Activated CD8-positive, alpha-beta T cell treated with anti-CD3 and anti-CD28 coated beads for 36 hours (primary cell): ENCODE results near the gene ANKRD31. TPM values are rescaled to one million over a fixed set of nuclear protein-coding genes. Genes with fewer than 3 reads are reported as not detected.

Source experiments
- ATAC-seq: fragments of 200-7000 bp; cut with Tn5 transposase; one replicate; pipeline ENCODE4 v1.10.0; 2021; ENCODE audit warnings: mild to moderate bottlenecking, moderate library complexity
- CTCF ChIA-PET: fragments of 350-600 bp; sonication (Branson Sonifier 250); formaldehyde crosslinking; loops from one replicate; lab custom pipeline; 2021; ENCODE audit warnings: antibody characterized with exemption; lab: Charles Lee
- POLR2A ChIA-PET: fragments of 350-600 bp; sonication (Branson Sonifier 250); formaldehyde crosslinking; loops from one replicate; lab custom pipeline; 2021; ENCODE audit warnings: antibody characterized with exemption; lab: Charles Lee
- DNase-seq: peaks from one replicate; pipeline ENCODE4 v3.0.0-alpha.2; 2020
- H3K27ac Mint-ChIP-seq: one replicate; pipeline ENCODE4 v1.8.0; 2021; ENCODE audit warnings: mild to moderate bottlenecking, mixed read lengths
- H3K27me3 Mint-ChIP-seq: one replicate; pipeline ENCODE4 v1.8.0; 2021; ENCODE audit warnings: mixed read lengths
- H3K36me3 Mint-ChIP-seq: one replicate; pipeline ENCODE4 v1.8.0; 2021; ENCODE audit warnings: low read depth, mixed read lengths
- H3K4me1 Mint-ChIP-seq: one replicate; pipeline ENCODE4 v1.8.0; 2021; ENCODE audit warnings: low read depth, mixed read lengths
- H3K4me3 Mint-ChIP-seq: one replicate; pipeline ENCODE4 v1.8.0; 2021; ENCODE audit warnings: mild to moderate bottlenecking, moderate library complexity, mixed read lengths
- H3K9me3 Mint-ChIP-seq: one replicate; pipeline ENCODE4 v1.8.0; 2021; ENCODE audit warnings: mixed read lengths
- intact Hi-C: fragments of 100-400 bp; cut with micrococcal nuclease; formaldehyde crosslinking; loops from one replicate; pipeline ENCODE4 v1.10.0; 2022
- total RNA-seq, 2 experiments: library from RNA; stranded (reverse); gene quantifications; one replicate each; pipeline ENCODE4 v1.2.3, GENCODE V29; 2021
- TF ChIP-seq, protein P1 (sequence below): fragments of 200-600 bp; IDR thresholded peaks from one replicate; pipeline ENCODE4 v1.8.0; 2022; ENCODE audit warnings: antibody characterized with exemption, mild to moderate bottlenecking

ANKRD31 gene
- total RNA-seq, 2 experiments from 2014 or later: 0.94 to 0.99 TPM

GRCh38 chr5:75243510-75243909 is 6.8 kb upstream of the ANKRD31 start:
- no peak for ATAC-seq
- H3K9me3 Mint-ChIP-seq: no peaks in the 10 kb centered on the region
- CTCF ChIA-PET: no interaction called here

GRCh38 chr5:75243100-75243499 is 6.4 kb upstream of the ANKRD31 start:
- POLR2A ChIA-PET: no interaction called here
- Mint-ChIP-seq H3K9me3 (no peaks in the 10 kb centered on the region), H3K36me3 (no peaks in the 10 kb centered on the region), H3K4me1 (no peaks in the 10 kb centered on the region), H3K4me3 (no peak overlapping the region), H3K27ac (no peak overlapping the region), H3K27me3 (no peaks in the 10 kb centered on the region)
- DNase-seq: no peak
- CTCF ChIA-PET: no interaction called here
- ATAC-seq: no peak
- intact Hi-C loops: no loop called here
- TF ChIP-seq, protein P1, sequence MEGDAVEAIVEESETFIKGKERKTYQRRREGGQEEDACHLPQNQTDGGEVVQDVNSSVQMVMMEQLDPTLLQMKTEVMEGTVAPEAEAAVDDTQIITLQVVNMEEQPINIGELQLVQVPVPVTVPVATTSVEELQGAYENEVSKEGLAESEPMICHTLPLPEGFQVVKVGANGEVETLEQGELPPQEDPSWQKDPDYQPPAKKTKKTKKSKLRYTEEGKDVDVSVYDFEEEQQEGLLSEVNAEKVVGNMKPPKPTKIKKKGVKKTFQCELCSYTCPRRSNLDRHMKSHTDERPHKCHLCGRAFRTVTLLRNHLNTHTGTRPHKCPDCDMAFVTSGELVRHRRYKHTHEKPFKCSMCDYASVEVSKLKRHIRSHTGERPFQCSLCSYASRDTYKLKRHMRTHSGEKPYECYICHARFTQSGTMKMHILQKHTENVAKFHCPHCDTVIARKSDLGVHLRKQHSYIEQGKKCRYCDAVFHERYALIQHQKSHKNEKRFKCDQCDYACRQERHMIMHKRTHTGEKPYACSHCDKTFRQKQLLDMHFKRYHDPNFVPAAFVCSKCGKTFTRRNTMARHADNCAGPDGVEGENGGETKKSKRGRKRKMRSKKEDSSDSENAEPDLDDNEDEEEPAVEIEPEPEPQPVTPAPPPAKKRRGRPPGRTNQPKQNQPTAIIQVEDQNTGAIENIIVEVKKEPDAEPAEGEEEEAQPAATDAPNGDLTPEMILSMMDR: no peak

More at GRCh38 chr5:75243510-75243909, 6.8 kb upstream of the ANKRD31 start:
- Mint-ChIP-seq H3K4me3 (no peak overlapping the region), H3K27ac (no peak overlapping the region), H3K4me1 (no peaks in the 10 kb centered on the region), H3K36me3 (no peaks in the 10 kb centered on the region), H3K27me3 (no peaks in the 10 kb centered on the region)
- POLR2A ChIA-PET: no interaction called here
- TF ChIP-seq, protein P1: no peak
- DNase-seq: no peak
- intact Hi-C loops: no loop called here

- Mint-ChIP-seq H3K36me3 (no peaks in the 10 kb centered on the region), H3K9me3 (no peaks in the 10 kb centered on the region), H3K4me3 (no peak overlapping the region), H3K4me1 (peaks cover 2% of the 10 kb centered on the region), H3K27ac (no peak overlapping the region), H3K27me3 (no peaks in the 10 kb centered on the region)
- TF ChIP-seq, protein P1: no peak
- intact Hi-C loops: no loop called here
- CTCF ChIA-PET: interaction anchor here (1.0 to 1.4 kb wide), 2 partner anchors 89 to 192 kb away, joined by 3 to 4 read pairs; no protein-coding TSS in a partner anchor
- POLR2A ChIA-PET: no interaction called here
- DNase-seq (no peak), ATAC-seq (no peak)
Measured at GRCh38 chr5:75242067-75242466, 5.4 kb upstream of the ANKRD31 start.

- no peak overlapping the region for H3K27ac Mint-ChIP-seq
- peaks cover 8% of the 10 kb centered on the region for H3K4me1 Mint-ChIP-seq
- POLR2A ChIA-PET: no interaction called here
Measured at GRCh38 chr5:75239681-75240080, 3.0 kb upstream of the ANKRD31 start.

DNA sequence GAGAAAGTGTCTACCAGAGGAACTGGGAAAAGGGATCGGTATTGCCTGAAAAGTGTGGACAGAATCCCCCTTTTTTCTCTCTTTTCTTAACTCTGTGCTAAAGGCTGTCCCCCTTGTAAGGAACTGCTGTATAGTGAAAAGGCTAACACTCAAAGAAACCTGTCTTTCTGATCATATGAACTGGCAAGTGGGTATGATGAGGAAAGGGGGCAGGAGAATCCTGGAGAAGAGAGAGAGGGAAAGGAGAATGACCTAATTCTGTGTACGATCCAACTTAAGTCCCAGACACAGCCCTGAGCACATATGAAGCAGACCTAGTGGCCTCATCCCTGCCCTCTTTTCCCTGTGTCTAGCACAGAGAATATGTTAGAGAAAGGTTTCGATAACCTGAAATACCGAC is 967 bp downstream of the ANKRD31 start:
- no peaks in the 10 kb centered on the region for H3K9me3 Mint-ChIP-seq
- peak overlapping the region; percentile 99 for H3K27ac Mint-ChIP-seq
- no peak for ATAC-seq
- H3K4me3 Mint-ChIP-seq: peak overlapping the region; percentile 96
- intact Hi-C loops: loop anchor here (2.0 to 10.0 kb wide), 3 partner anchors 101 to 429 kb away; partner anchors contain the start of genes GCNT4 and HMGCR
- ChIA-PET CTCF (interaction anchor here (0.6 to 4.2 kb wide), 20 partner anchors 12 to 557 kb away, joined by 3 to 47 read pairs (median 5); partner anchors contain the start of genes GCNT4, GFM2, HMGCR and NSA2), POLR2A (interaction anchor here (0.7 to 2.5 kb wide), 12 partner anchors 45 to 371 kb away, joined by 3 to 13 read pairs (median 4); partner anchors contain the start of genes GCNT4 and HMGCR)
- H3K27me3 Mint-ChIP-seq: no peaks in the 10 kb centered on the region
- TF ChIP-seq, protein P1: no peak
- H3K36me3 Mint-ChIP-seq: no peaks in the 10 kb centered on the region
- no peak for DNase-seq
- peaks cover 10% of the 10 kb centered on the region for H3K4me1 Mint-ChIP-seq

More at GRCh38 chr5:75239681-75240080, 3.0 kb upstream of the ANKRD31 start:
- Mint-ChIP-seq H3K36me3 (no peaks in the 10 kb centered on the region), H3K9me3 (no peaks in the 10 kb centered on the region), H3K27me3 (no peaks in the 10 kb centered on the region), H3K4me3 (no peak overlapping the region)
- ATAC-seq (no peak), DNase-seq (no peak)
- intact Hi-C loops: loop anchor here (5.0 to 10.0 kb wide), 2 partner anchors 187 to 425 kb away; partner anchors contain the start of gene GCNT4
- CTCF ChIA-PET: interaction anchor here (0.9 kb wide), 1 partner anchor 190 kb away, joined by 4 read pairs; no protein-coding TSS in a partner anchor
- TF ChIP-seq, protein P1: no peak
